C4-2B (cell line): ENCODE data around the gene TOPAZ1.

ENCODE experiments used
- CTCF ChIP-seq: fragments of 450-650 bp; conservative IDR thresholded peaks from 2 replicates; pipeline ENCODE4 v1.5.1; 2017; ENCODE audit warnings: mild to moderate bottlenecking
- ZFX ChIP-seq: fragments of 450-650 bp; IDR thresholded peaks from 2 replicates; pipeline ENCODE4 v1.6.1; 2017

- no peak for TF ChIP-seq CTCF
- no peak for TF ChIP-seq ZFX
These were observed 79.6 kb downstream of the TOPAZ1 start for GRCh38 chr3:44321335-44321734.
